HG03175 (cell line): ENCODE results near the gene DNAJC6.
"Not testable (repeated sequence)": the region's sequence is repeated elsewhere in the genome, so short reads cannot be mapped to it uniquely, and the experiment has no call there.

Source experiments
- ATAC-seq: cut with Tn5 transposase; IDR thresholded peaks from one replicate; pipeline ENCODE4 v1.9.1; 2021; ENCODE audit warnings: mild to moderate bottlenecking, moderate library complexity; ENCODE audit not compliant: unreplicated experiment

DNAJC6 gene

GRCh38 chr1:65425006-65425405 is 115.7 kb downstream of the DNAJC6 start:
- no peak for ATAC-seq

DNA sequence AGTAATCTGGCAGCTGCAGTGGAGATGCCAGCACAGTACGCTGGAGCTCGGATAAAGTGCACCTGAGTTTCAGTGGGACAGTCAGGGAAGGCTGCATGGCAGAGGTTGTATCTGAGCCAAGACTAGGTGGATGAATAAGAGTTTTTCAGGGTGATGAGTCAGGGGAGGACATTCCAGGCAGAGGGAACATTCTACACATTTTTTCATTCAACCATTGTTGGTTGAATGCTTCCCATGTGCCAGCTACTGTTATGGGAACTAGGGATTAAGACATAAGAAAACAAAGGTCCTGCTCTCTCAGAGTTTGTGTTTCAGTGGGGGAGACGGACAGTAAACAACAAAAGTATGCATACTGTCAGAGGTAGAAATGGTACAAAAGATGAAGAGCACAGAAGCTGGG is 116.4 kb downstream of the DNAJC6 start:
- no peak for ATAC-seq

GRCh38 chr1:65429078-65429477 is 119.7 kb downstream of the DNAJC6 start:
- ATAC-seq: no peak

- no peak for ATAC-seq
Measured at GRCh38 chr1:65429806-65430205, 120.5 kb downstream of the DNAJC6 start.

GRCh38 chr1:65431111-65431705 is 121.9 kb downstream of the DNAJC6 start:
- peak; percentile 70 for ATAC-seq

DNA sequence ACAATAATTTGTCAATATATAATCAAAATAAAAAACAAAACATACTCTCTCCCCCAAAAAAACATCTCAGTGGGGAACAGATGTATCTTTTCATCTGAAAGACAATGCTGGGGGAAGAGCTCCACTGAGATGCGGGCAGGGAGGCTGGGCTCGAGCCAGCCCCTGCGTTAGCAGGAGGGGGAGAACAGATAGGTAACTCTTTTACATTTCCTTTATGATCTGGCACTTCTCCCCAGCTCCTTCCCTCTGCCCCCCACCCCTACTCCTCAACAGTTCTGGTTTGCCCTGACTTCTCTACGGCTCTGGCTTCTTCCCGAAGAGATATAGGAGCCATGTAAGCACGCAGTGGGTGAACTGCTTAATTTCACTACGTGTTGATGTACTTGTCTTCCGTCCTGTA is 123.6 kb downstream of the DNAJC6 start:
- ATAC-seq: no peak

- ATAC-seq: no peak
Measured at GRCh38 chr1:65434255-65434654, 124.9 kb downstream of the DNAJC6 start.

- no peak for ATAC-seq
Measured at GRCh38 chr1:65434760-65435159, 125.4 kb downstream of the DNAJC6 start.

- ATAC-seq: no peak
Measured at GRCh38 chr1:65435987-65436386, 126.6 kb downstream of the DNAJC6 start.

DNA sequence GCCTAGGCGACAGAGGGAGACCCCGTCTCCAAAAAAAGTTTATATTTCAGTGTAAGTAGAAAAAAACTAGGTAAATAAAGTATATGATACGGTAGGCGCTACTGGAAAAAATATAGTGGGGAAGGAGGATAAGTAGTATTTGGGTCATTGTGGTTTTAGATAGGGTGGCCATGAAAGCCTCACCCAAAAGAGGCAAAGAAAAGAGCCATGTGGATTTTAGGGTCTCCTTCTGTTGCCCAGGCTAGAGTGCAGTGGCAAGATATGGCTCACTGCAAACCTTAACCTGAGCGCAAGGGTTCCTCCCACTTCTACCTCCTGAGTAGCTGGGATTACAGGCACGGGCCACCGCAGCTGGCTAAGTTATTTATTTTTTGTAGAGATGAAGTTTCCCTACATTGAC is 128.3 kb downstream of the DNAJC6 start:
- no peak for ATAC-seq

- ATAC-seq: no peak
Measured at GRCh38 chr1:65440322-65440900, 131.1 kb downstream of the DNAJC6 start.

DNA sequence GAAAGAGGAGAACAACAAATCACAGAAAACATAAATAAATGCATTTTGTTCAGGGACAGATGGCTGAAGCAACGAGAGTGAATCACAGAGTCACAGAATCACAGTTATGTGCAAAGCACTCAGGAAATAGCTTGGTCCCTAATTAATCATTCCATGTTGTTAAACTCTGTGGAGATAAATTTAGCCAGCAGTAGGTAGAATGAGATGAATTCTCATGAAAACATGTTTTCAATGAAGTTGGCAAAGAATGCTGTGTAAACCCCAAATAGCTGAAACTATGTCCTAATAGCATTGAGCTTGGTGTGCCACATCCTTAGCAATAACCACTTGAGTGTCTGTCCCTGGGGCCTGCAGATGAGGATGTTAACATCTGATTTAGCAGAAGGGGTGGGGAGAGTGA is 131.6 kb downstream of the DNAJC6 start:
- ATAC-seq: no peak

DNA sequence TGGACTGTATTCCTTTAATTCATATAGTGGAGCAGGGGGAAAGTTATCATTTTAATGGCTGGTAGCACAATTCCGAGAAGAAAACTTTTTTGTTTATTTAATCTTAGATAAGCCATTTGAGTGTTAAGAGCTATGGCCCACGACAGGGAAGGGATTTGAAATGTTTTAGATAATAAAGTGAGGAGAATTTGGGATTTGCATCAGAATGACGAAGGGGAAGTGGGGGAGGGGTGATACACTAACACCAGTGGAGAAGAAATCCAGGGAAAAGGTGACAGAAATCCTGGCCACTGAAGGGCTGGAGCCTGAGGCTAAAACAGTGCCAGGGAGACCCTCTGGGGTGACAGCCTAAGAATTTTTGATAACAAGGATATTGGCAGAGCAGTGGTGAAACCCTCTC is 132.1 kb downstream of the DNAJC6 start:
- ATAC-seq: no peak

DNA sequence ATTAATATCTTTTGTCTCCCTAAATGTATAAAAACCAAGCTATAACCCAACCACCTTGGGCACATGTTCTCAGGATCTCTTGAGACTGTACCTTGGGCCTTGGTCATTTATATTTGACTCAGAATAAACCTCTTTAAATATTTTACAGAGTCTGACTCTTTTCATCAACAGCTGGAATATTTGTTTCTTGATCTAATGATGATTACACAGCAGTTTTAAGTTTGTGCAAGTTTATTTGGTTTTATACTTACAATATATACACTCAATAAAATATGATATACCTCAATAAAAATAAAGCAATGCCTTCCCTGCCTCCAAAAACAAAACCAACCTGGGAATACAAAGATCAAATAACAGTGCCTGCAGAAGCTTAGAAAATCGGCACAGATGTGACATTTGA is 133.1 kb downstream of the DNAJC6 start:
- ATAC-seq: no peak

DNA sequence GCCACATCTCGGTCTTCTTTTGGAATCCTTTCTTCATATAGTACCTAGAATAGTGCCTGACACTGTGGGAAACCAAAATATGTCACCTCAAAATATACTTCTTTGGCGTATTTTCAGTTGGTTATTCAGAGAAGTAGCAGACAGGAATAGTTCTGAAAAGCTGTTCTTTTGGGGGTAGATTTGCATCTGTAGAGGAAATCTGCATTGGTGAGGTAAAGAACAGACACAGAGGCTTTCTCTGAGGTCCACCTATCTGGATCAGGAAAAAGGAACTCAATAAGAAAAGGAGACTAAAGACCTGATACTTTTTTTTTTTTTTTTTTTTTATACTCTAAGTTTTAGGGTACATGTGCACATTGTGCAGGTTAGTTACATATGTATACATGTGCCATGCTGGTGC is 134.3 kb downstream of the DNAJC6 start:
- ATAC-seq: no peak

GRCh38 chr1:65444128-65444640 is 134.8 kb downstream of the DNAJC6 start:
- ATAC-seq: no peak

DNA sequence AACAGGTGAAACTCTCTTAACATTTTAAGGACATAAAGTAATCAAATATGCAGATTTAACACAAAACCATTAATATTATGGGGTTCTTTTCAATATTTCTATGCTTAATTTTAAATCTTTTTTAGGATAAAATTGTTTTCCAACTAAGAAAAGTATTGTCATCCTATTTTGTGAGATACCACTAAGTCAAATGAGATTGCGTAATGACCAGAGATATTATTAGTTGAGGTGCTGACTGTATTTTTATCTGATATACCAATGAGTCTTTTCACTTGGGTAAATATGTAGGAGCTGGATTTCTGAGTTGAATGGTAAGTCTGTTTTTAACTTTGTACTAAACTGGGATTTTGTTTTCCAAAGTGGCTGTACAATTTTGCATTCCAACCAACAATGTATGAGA is 136.5 kb downstream of the DNAJC6 start:
- ATAC-seq: no peak

DNA sequence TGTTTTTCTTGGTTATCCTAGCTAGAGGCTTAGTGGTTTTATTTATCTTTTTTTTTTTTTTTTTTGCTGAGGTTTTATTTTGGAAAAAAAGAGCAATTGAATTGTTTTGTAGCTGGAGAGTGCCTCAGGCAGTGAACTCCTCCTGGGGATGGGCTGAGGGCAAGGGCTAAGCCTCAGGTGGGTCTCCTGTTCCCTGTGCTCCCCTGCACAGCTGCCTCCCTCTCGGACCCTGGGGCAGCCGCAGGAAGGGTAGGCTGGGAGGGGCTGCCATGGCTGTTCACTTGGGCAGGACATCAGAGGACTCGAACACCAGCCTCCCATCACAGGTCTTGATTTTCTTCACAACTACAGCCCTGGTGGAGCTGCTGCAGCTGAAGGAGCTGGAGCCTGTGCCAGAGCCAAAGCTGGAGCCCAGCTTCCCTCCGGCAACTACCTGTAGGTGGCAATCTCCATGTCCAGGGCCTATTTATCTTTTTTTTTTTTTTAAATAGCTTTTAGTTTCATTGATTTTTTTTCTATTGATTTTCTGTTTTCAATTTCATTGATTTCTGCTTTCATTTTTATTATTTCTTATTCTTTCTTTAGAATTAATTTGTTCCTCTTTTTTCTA is 140.0 kb downstream of the DNAJC6 start:
- ATAC-seq: no peak

DNA sequence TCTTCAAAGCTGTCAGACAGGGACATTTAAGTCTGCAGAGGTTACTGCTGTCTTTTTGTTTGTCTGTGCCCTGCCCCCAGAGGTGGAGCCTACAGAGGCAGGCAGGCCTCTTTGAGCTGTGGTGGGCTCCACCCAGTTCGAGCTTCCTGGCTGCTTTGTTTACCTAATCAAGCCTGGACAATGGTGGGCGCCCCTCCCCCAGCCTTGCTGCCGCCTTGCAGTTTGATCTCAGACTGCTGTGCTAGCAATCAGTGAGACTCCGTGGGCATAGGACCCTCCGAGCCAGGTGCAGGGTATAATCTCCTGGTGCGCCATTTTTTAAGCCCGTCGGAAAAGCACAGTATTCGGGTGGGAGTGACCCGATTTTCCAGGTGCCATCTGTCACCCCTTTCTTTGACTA is 146.3 kb downstream of the DNAJC6 start:
- not testable (repeated sequence) for ATAC-seq

- no peak for ATAC-seq
Measured at GRCh38 chr1:65456481-65456880, 147.1 kb downstream of the DNAJC6 start.

DNA sequence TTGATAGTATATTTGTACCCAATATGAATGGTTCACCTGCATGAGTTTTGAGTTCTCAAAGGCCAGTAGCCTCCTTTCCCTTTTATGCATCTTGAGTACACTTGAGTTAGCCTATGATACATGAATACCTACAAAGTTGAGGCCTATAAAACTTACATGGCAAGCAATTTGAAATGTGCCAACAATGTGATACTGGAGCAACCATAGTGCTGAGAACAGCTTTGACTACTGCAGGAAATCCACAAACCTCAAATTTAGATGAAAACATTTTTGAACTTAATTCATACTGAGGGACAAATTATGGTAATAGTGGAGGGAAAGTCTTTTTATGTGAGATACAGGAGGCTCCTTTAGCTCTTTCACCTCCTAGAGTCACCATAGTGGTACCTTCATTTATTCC is 148.5 kb downstream of the DNAJC6 start:
- no peak for ATAC-seq

GRCh38 chr1:65458730-65459396 is 149.5 kb downstream of the DNAJC6 start:
- peak; percentile 41 for ATAC-seq
